ENCODE data around the gene SLC27A5.
A peak's percentile ranks its signal among the peaks of the same experiment; 100 is the strongest.
"Not testable (repeated sequence)": the region's sequence is repeated elsewhere in the genome, so short reads cannot be mapped to it uniquely, and the experiment has no call there.

SLC27A5 gene

DNA sequence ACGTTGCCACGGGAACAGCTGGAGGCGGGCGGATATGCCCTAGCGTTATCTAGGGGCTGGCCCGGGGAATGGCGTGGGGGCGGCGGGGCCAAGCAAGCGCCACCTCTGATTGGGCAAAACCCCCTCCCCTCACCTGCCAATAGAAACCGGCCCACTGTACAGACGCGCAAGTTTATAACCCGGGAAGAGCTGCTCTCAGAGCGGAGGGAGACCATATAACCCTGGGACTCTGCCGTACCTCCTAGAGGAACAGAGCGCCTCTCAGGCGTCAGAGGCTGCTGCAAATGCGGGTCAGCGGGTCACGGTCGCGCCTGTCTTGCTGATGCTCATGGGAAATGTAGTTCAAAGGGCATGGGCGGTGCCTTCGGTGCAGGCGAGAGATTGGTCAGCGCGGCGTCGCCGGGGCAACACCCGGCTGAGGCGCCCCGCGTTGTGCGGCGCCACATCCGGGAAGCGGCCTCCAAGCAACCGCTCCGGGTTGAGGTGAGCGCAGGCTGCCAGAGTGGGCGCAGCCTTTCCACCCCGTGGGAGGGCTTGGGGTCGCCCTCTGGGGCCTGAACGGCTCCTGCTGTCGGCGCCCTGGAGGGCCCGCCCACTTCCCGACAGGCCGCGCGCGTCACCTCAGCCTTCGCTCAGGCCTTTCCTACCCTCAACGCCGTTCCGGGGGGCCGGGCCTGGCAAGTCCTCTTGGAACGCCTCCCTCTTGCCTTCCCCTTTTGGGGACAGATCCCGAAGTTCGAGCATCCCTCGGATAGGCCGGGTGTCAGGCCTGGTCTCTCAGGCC is 35.9 kb downstream of the SLC27A5 start, which contains the start of gene ZNF446:
Gene ZNF446 (plus strand): TSS at position 639 of the 784 bp plus-strand sequence. CDS start 867 bp downstream, outside the sequence.
- intact Hi-C loops (cut with DNase I), result no loop called here
- DNase-seq, result peak; percentile 96 to 100 (median 98)

DNA sequence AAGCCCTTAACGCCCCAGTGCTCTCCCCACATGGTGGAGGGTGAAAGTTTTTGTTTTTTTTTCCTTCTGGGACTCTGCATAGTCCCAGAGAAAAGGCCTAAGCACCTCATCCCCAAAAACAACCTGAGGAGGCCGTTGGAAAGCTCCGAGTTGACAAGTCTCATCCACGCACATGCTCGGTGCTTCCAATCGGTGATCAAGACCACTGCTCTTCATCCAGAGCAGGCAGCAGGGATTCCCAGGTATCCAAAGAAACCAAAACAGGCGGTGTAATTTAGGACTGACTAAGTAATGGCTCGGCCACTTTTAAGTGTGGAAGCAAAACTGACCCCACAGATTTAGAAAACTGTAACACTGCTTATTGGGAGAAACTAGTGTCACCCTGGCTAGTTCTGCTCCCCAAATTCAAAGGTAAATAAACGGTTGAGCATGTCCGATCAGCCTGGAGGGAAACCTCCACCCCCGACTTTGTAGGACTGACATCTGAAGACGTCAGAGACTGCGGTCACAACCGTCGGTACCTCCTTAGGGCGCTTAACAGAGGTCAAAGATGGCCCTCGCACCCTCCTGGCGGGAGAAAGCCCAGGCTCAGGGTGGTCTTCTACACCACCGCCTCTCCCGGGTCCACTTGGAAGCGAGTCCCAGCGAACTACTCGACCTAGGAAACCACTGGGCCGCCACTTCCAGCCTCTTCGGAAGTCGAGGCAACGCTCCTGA is 36.6 kb downstream of the SLC27A5 start:
- peak in 1 of 10 donors; percentile 21 for DNase-seq
- intact Hi-C loops (cut with DNase I), result no loop called here

DNA sequence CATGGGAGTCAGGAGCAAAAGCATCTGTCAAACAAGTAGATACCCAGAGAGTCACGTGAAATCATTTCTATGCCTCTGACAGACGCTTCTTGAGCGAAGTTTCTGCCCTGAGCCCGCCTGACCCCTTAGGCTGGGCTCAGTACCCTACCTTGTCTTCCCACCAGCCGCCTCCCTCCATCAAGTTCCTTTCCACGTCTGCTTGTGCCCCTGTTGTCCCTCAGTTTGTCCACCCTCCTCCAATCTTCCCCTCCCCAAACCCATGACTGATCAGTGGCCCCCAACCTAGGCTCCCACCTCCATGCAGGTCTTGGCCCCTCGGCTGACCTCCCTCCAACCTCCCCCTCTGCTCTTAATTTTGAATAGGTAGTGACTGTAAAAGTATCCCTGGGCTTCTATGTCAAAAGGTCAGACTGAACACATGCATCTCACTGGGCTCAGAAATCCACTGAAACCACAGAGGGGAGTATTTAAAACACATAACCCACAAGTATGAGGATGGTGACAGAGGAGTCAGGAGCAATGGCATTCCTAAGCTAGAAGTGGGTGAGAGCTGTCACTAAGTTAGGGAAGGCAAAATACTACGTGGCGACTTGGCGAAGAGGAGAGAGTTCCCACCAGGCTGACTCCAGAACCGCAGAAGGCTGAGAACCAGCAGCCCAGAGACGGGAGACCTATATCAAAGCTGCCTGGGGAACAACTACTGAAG is 37.3 kb downstream of the SLC27A5 start:
- intact Hi-C loops (cut with DNase I), result no loop called here

DNA sequence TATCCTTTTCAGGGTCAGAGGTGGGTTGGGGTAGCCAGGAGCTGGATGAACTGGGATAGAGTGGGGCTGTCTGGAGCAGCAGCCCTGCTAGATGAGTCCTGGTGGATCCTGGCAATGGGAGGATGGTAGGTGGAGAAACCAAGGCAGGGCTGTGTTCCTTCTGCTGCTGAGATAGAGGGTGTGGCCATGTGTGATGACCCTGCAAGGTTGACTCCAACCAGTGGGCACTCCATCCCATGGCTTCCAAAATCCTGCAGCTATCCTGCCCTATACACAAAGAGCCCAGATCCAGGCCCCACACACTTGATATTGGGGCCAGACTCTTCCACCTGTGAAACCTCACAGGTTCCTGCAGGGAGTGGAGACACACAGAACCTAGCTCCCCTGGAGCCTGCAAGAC is 38.0 kb downstream of the SLC27A5 start:
- DNase-seq, result peak in 2 of 10 donors; percentile 23 to 25
- intact Hi-C loops (cut with DNase I), result no loop called here

More for the DNA sequence above, 37.3 kb downstream of the SLC27A5 start:
- peak in 2 of 10 donors; percentile 15 to 35 for DNase-seq

DNA sequence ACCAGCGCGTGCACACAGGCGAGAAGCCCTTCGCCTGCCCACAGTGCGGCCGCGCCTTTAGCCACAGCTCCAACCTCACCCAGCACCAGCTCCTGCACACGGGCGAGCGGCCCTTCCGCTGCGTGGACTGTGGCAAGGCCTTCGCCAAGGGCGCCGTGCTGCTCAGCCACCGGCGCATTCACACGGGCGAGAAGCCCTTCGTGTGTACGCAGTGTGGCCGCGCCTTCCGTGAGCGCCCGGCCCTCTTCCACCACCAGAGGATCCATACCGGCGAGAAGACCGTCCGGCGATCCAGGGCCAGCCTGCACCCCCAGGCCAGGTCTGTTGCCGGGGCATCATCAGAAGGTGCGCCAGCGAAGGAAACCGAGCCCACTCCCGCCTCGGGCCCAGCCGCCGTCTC is 40.1 kb downstream of the SLC27A5 start:
- intact Hi-C loops (cut with DNase I), result no loop called here
- peak in 1 of 10 donors; percentile 82 for DNase-seq

DNA sequence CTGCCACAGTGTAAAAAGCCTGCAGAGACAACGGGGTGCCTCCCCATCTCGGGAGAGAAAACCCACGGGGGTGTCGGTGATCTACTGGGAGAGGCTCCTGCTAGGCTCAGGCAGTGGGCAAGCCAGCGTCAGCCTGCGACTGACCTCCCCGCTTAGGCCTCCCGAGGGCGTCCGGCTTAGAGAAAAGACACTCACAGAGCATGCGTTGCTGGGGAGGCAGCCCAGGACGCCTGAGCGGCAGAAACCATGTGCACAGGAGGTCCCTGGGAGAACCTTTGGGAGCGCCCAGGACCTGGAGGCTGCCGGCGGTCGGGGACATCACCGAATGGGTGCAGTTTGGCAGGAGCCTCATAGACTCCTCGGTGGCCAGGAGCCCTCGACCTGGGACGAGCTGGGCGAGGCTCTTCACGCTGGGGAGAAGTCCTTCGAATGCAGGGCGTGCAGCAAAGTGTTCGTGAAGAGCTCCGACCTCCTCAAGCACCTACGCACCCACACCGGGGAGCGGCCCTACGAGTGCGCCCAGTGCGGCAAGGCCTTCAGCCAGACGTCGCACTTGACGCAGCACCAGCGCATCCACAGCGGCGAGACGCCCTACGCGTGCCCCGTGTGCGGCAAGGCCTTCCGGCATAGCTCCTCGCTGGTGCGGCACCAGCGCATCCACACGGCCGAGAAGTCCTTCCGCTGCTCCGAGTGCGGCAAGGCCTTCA is 40.8 kb downstream of the SLC27A5 start:
- intact Hi-C loops (cut with DNase I), result not testable (repeated sequence)
- DNase-seq, result peak in 1 of 10 donors; percentile 75

DNA sequence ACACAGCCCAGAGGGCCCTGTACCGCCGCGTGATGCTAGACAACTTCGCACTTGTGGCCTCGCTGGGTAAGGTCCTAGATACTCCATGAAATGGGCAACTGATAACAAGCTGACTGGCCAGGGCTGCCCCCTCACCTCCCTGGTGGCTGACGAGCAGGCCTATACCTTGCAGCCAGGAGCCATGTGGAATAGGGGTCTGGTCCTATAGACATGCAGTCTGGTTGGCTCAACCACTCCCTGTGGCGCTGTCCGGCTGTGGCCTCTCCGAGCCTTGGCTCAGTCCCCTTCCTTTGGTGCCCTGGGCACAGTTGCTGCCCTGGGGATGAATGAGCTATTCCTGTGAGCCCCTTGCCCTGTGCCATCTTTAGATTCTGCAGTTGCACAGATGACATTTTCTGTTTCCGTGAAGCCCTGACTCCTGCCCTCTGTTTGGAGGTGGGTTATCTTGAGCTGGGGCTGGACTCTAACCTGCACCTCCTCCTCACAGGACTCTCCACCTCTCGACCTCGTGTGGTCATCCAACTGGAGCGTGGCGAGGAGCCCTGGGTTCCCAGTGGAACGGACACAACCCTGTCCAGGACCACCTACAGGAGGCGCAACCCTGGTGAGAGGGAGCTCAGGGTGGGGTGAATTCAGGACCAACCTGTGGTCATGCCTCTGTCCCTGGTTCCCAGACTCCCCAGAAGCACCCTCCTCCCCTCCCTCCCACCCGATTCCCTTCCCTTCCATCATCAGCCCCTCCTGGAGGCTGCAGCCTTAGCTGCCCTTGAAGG is 42.4 kb downstream of the SLC27A5 start:
- DNase-seq, result peak in 2 of 10 donors; percentile 59 to 62
- intact Hi-C loops (cut with DNase I), result no loop called here

DNA sequence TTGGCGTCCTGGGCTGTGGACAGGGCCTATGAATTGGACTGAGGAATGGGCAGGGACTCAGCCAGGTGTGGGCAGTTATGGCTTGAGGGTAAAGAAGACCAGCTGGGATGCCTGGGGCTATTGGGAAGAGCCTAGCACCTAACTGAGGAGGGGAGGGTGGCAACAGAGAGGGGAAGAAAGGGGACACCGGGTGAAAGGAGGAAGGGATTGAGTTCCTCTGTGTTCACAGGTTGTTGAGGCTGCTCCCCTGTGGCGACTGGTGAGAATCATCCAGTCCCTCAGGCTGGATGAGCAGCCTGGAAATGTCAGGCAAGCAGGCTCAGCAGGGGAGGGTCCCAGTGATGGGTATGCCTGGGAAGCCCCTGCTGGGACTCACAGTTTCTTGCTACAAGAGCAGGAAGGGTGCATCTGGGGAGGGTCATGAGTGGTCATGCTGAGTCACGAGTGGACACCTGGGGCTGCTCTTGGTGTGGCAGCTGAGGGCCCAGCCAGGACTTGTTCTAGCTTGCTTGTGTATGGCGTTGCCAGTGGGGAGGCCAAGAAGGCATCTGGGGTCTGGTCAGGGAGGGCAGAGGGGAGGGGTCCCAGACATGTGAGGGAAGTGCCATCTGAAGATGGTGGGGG is 43.5 kb downstream of the SLC27A5 start:
- peak in 2 of 10 donors; percentile 59 to 77 for DNase-seq

DNA sequence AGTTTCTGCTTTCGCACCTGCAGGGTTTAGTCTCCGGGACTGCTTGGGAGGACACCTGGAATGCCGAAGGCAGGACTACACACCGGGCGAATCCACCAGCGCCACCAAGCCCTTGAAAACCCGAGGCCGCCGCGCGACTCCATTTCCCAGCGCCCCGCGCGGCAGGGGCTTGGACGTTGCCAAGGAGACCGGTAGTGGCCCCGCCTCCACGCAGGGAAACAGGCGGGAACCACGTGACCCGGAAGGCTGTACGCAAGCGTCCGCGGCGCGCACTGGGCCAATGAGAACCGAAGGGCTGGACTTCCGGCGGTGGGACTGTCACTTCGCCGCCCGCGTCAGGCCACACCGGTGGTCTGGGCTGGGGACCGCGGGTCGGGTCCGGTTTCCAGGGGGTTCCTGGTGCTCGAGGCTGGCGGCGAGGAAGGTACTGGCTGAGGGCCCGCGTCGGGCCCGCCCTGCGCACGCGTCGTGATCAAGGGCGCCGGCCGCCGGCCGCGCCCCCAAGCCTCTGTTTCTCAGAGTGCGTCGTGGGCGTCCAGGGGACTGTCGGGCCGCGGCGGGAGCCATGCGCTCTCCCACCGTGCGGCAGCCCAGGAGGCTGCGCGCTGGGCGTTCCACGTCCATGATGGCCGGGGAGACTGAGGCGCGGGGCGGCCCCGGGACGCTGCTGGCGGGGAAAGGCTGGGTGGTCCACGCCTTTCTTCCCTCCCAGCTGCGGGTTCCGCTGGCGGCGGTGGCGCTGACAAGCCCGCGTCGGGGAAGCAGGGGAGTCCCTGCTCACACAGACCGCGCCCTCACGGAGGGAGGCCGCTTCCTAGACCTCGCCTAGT is 44.8 kb downstream of the SLC27A5 start, which contains the start of gene ZNF324:
Gene ZNF324 (plus strand): TSS at position 321 of the 830 bp plus-strand sequence. CDS start 2,106 bp downstream, outside the sequence.
- DNase-seq, result peak; percentile 98 to 100 (median 100)
- intact Hi-C loops (cut with DNase I), result loop anchor here (2.0 kb wide), 2 partner anchors 16 to 58 kb away; partner anchors contain the start of genes ZNF324B and ZNF584

More for the DNA sequence above, 43.5 kb downstream of the SLC27A5 start:
- intact Hi-C loops (cut with DNase I), result no loop called here

DNA sequence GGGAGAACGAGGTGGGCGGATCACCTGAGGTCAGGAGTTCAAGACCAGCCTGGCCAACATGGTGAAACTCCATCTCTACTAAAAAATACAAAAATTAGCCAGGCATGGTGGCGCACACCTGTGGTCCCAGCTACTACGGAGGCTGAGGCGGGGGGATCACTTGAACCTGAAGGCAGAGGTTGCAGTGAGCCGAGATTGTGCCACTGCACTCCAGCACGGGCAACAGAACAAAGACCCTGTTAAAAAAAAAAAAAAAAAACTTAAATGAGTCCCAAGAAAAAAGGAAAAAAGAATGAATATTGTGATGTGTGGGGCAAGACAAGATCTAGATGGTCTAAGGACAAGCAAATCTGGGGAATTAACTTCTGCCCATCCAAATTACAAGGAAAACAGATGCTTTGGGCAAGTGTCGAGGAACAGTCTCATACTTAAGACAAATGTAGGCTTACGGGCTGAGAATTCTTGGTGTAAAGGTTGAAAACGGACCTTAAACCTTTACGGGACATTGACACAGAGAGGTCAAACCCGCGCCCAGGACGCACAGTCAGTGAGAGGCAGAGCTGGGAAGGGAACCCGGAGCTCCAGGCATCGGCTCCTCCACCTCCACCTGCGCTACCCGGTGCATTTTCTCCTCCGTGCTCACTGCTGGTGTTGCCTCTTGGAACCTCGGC is 45.6 kb downstream of the SLC27A5 start:
- intact Hi-C loops (cut with DNase I), result loop anchor here (2.0 kb wide), 2 partner anchors 15 to 57 kb away; partner anchors contain the start of genes ZNF324B and ZNF584
- peak in 2 of 10 donors; percentile 43 to 63 for DNase-seq

DNA sequence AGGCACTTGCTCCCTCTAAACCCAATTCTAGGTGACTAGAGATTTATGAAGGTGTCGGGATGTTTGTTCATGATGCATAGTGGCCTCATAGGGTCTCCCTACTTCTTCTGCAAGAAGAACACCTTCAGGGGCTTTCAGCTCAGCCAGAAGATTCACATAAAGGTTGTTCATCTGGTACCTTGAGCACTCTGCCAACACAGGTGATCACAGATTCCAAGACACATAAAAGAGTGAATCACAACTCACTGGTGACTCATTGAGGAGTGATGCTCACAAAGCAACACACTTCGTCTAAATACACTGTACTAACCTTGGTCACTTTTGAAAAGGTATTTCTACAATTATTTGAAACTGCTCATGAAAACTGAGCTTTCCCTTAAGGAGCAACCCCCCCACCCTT is 51.8 kb downstream of the SLC27A5 start:
- DNase-seq, result no peak
- intact Hi-C loops (cut with DNase I), result no loop called here

DNA sequence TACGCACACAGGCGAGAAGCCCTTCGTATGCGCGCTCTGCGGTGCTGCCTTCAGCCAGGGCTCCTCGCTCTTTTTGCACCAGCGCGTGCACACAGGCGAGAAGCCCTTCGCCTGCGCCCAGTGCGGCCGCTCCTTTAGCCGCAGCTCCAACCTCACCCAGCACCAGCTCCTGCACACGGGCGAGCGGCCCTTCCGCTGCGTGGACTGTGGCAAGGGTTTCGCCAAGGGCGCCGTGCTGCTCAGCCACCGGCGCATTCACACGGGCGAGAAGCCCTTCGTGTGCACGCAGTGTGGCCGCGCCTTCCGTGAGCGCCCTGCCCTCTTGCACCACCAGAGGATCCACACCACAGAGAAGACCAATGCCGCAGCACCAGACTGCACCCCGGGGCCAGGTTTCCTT is 55.7 kb downstream of the SLC27A5 start:
- intact Hi-C loops (cut with DNase I), result no loop called here
- DNase-seq, result no peak

DNA sequence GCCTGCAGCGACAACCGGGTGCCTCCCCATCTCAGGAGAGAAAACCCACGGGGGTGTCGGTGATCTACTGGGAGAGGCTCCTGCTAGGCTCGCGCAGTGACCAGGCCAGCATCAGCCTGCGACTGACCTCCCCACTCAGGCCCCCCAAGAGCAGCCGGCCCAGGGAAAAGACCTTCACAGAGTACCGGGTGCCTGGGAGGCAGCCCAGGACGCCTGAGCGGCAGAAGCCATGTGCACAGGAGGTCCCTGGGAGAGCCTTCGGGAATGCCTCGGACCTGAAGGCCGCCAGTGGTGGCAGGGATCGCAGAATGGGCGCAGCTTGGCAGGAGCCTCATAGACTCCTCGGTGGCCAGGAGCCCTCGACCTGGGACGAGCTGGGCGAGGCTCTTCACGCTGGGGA is 56.5 kb downstream of the SLC27A5 start:
- DNase-seq, result no peak
- intact Hi-C loops (cut with DNase I), result no loop called here

DNA sequence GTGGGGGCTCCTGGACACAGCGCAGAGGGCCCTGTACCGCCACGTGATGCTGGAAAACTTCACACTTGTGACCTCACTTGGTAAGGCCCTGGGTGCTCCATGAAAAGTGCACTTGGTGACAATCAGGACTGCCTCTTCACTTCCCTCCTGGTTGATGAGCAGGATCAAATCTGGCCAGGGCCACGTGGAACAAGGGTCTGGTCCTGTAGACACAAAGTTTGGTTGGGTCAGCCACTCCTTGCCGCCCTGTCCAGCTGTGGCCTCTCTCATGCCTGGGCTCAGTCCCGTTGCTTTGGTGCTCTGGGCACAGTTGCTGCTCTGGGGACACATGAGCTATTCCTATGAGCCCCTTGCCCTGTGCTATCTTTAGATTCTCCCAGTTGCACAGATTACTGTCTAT is 58.0 kb downstream of the SLC27A5 start:
- DNase-seq, result peak in 1 of 10 donors; percentile 71
- intact Hi-C loops (cut with DNase I), result no loop called here

DNA sequence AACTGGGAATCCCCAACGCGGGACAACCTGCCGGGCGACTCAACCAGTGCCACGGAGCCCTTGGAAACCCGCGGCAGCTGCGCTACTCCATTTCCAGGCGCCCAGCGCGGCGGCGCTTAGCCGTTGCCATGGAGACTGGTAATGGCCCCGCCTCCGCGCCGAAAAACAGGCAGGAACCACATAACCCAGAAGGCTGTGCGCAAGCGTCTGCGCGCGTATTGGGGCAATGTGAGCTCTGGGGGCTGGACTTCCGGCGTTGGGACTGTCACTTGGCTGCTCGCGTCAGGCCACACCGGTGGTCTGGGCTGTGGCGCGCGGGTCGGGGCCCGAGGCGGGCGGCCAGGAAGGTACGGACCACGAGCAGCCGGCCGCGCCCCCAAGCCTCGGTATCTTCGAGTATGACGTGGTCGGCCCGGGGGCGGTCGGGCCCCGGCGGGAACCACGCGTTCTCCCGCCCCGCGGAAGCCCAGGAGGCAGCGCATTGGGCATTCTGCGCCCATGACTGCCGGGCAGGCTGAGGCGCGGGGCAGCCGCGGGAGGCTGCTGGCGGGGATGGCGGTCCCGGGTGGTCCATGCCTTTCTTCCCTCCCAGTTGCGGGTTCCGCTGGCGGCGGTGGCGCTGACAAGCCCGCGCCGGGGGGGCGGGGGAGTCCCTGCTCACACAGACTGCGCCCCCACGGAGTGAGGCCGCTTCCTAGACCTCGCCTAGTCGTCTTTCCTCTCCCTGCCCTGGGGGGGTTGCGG is 60.3 kb downstream of the SLC27A5 start, which contains the start of gene ZNF324B:
Gene ZNF324B (plus strand): TSS at position 265 of the 744 bp plus-strand sequence. CDS start 2,080 bp downstream, outside the sequence.
- DNase-seq, result peak; percentile 95 to 100 (median 98)
- intact Hi-C loops (cut with DNase I), result loop anchor here (1.0 to 2.0 kb wide), 2 partner anchors 11 to 15 kb away; partner anchors contain the start of genes ZNF132 and ZNF324

DNA sequence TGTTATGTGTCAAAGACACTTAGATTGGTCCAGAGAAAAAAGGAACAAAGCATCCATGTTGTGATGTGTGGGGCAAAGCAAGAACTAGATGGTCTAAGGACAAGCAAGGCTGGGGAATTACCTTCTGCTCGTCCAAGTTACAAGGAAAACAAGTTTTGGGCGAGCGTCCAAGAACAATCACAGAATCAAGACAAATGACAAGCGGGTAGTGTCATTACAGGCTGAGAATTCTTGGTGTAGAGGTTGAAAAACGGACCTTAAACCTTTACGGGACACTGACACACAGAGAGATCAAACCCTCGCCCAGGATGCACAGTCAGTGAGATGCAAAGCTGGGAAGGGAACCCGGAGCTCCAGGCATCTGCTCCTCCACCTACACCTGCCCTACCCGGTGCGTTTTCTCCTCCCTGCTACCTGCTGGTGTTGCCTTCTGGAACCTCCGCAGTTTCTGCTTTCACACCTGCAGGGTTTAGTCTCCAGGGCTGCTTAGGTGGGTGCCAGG is 60.9 kb downstream of the SLC27A5 start:
- DNase-seq, result no peak
- intact Hi-C loops (cut with DNase I), result loop anchor here (1.0 to 2.0 kb wide), 2 partner anchors 11 to 16 kb away; partner anchors contain the start of genes ZNF132 and ZNF324

All from posterior cingulate gyrus (tissue), 11 donors.